K562 (cell line): Measurements from ENCODE around the gene MLLT11. TPM values are rescaled to one million over a fixed set of nuclear protein-coding genes. Genes with fewer than 3 reads are reported as not detected.

Experiments used
- AFF4 ChIP-seq: sonication (generic); formaldehyde crosslinking; IDR thresholded peaks from 2 replicates; pipeline ENCODE4 v1.8.0; 2023; ENCODE audit warnings: mild to moderate bottlenecking, missing genetic modification reagents
- BRCA1 ChIP-seq, 2 experiments: fragments of 450-650 bp in 1 of 2; sonication (generic) in 1 of 2; formaldehyde crosslinking in 1 of 2; IDR thresholded peaks; 2 replicates each; pipeline versions ENCODE4 v1.5.0 to v1.6.1; 2017 to 2020; ENCODE audit warnings: mild to moderate bottlenecking in 1 of 2, missing genetic modification reagents in 1 of 2
- HEY1 ChIP-seq: fragments of 250-450 bp; sonication (Bioruptor Pico); IDR thresholded peaks from 2 replicates; pipeline ENCODE4 v1.5.0; 2020; ENCODE audit warnings: mild to moderate bottlenecking, moderate library complexity, borderline replicate concordance
- PHF20 ChIP-seq: fragments of 450-650 bp; IDR thresholded peaks from 2 replicates; pipeline ENCODE4 v1.6.1; 2018; ENCODE audit not compliant: partially characterized antibody
- ZMIZ1 ChIP-seq, 2 experiments: fragments of 150-350 bp in 1 of 2; IDR thresholded peaks; 2 replicates each; pipeline ENCODE4 v1.6.1; 2012 to 2016; ENCODE audit warnings: low read depth in 2 of 2, low read length in 2 of 2, mild to moderate bottlenecking in 1 of 2, moderate library complexity in 1 of 2
- polyA plus RNA-seq, 8 experiments: library from polyadenylated mRNA; depleted of rRNA in 4 of 8; stranded (reverse) in 5 of 8; unstranded in 3 of 8; fragments of >200 nt; fragmentation: Nextera tagmentation in 2 of 8; fragmentation: Illumina TruSeq in 1 of 8; extraction: Ambion mirVana in 2 of 8; extraction: Trizol in 1 of 8; gene quantifications; 2 replicates each; pipeline versions ENCODE4 v1.2.1 to v1.2.3, GENCODE V29; 2011 to 2014; ENCODE audit warnings: inconsistent platforms in 1 of 8, missing spikeins in 1 of 8
- total RNA-seq, 7 experiments: library from RNA; depleted of rRNA in 6 of 7; stranded (reverse); fragments of >200 nt in 6 of 7; fragmentation: Illumina TruSeq in 2 of 7; extraction: Trizol in 2 of 7; gene quantifications; 2 replicates each; pipeline versions ENCODE4 v1.2.1 to v1.2.3, GENCODE V29; 2011 to 2021; ENCODE audit warnings: low replicate concordance in 1 of 7
- TF ChIP-seq, protein P1 (sequence below), 2 experiments: fragments of 450-650 bp; IDR thresholded peaks; 2 replicates each; pipeline ENCODE4 v1.6.1; 2016; ENCODE audit warnings: mild to moderate bottlenecking in 2 of 2, borderline replicate concordance in 1 of 2, low read depth in 1 of 2, moderate library complexity in 1 of 2
- TF ChIP-seq, protein P2 (sequence below): IDR thresholded peaks from 2 replicates; pipeline ENCODE4 v1.6.1; 2011; ENCODE audit warnings: borderline replicate concordance, low read depth, mild to moderate bottlenecking, moderate library complexity, low read length; ENCODE audit not compliant: insufficient read depth, poor library complexity, severe bottlenecking

Gene MLLT11
- total and polyA plus RNA-seq, 9 of the 15 experiments (the other 6 are each of a cell fraction or from before 2014, with no cell fraction given), result 12.1 to 91.0 (median 22.0) TPM

DNA sequence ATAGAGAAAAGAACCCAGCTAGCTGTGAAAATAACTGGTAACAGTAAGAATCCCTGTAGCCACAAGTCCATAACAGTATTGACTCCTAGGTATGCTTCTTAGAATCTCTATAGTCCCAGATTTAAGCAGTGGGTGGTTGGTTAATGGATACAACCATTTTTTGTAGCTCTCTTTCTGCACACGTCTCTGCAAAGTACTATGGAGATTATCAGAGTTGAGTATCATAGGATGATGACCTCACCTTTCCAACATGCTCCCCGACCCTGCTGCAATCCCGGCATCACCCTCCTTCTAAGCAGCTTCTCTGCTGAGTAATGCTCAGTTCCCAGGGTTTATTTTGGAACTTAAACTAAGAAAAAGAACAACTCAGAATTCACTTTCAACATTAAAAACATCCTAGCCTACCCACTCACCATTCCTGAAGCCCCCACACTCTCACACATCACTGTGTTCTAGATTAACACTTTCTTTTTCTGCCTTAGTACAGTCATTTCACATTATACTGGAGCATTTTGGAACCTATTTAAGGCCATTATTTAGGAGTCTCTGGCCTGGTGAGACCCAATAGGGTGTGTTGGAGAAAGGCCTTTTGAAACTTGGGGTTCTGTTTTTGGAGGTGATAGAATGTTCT lies 2.7 kb downstream of the MLLT11 start (continued):
- no peak for TF ChIP-seq AFF4 (CRISPR knock-in tag)
- TF ChIP-seq, protein P1, sequence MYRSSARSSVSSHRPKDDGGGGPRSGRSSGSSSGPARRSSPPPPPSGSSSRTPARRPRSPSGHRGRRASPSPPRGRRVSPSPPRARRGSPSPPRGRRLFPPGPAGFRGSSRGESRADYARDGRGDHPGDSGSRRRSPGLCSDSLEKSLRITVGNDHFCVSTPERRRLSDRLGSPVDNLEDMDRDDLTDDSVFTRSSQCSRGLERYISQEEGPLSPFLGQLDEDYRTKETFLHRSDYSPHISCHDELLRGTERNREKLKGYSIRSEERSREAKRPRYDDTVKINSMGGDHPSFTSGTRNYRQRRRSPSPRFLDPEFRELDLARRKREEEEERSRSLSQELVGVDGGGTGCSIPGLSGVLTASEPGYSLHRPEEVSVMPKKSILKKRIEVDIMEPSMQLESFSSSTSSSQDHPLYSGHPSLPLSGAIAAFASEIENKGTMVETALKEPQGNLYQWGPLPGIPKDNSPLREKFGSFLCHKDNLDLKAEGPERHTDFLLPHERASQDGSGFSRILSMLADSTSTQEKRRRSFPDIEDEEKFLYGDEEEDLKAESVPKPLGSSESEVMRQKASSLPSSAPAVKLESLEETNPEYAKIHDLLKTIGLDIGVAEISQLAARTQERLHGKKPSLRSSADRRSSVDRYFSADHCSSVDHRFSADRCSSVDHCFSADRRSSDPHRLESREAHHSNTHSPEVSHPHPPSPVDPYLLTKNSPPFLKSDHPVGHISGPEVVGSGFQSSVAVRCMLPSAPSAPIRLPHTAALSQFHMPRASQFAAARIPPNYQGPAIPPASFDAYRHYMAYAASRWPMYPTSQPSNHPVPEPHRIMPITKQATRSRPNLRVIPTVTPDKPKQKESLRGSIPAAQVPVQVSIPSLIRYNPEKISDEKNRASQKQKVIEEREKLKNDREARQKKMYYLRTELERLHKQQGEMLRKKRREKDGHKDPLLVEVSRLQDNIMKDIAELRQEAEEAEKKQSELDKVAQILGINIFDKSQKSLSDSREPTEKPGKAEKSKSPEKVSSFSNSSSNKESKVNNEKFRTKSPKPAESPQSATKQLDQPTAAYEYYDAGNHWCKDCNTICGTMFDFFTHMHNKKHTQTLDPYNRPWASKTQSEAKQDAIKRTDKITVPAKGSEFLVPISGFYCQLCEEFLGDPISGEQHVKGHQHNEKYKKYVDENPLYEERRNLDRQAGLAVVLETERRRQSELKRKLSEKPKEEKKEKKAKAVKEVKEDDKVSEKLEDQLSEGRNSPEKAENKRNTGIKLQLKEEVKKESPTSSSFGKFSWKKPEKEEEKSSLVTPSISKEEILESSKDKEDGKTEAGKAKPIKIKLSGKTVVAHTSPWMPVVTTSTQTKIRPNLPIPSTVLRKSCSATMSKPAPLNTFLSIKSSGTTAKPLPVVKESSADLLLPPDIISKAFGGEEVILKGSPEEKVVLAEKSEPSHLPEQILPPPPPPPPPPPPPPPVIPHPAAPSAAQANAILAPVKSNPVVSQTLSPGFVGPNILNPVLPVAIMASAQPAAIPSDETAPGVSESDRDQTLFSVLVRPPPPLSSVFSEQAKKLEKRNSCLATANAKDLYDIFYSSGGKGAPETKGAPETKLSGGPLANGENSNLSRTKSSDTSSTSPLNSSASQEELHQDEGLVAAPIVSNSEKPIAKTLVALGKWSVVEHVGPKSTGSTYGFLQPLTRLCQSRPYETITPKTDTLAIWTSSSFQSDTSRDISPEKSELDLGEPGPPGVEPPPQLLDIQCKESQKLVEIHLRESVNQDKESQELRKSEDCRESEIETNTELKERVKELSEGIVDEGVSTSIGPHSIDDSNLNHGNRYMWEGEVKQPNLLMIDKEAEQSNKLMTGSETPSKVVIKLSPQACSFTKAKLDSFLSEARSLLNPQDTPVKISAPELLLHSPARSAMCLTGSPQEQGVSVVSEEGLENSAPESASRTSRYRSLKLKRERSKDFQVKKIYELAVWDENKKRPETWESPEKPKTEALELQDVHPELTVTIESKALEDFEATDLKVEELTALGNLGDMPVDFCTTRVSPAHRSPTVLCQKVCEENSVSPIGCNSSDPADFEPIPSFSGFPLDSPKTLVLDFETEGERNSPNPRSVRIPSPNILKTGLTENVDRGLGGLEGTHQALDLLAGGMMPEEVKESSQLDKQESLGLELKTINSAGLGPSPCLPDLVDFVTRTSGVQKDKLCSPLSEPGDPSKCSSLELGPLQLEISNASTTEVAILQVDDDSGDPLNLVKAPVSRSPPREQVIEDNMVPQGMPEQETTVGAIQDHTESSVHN (IDR thresholded peaks at IDR 0.05; ENCODE audit: borderline replicate concordance in 1 of 2, low read depth in 1 of 2), result no peak
- TF ChIP-seq, protein P2, sequence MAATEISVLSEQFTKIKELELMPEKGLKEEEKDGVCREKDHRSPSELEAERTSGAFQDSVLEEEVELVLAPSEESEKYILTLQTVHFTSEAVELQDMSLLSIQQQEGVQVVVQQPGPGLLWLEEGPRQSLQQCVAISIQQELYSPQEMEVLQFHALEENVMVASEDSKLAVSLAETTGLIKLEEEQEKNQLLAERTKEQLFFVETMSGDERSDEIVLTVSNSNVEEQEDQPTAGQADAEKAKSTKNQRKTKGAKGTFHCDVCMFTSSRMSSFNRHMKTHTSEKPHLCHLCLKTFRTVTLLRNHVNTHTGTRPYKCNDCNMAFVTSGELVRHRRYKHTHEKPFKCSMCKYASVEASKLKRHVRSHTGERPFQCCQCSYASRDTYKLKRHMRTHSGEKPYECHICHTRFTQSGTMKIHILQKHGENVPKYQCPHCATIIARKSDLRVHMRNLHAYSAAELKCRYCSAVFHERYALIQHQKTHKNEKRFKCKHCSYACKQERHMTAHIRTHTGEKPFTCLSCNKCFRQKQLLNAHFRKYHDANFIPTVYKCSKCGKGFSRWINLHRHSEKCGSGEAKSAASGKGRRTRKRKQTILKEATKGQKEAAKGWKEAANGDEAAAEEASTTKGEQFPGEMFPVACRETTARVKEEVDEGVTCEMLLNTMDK, result no peak
- no peak for TF ChIP-seq PHF20
- TF ChIP-seq HEY1 (CRISPR knock-in tag), result no peak
- TF ChIP-seq BRCA1 (IDR thresholded peaks at IDR 0.05), result no peak
- TF ChIP-seq BRCA1 (CRISPR knock-in tag; IDR thresholded peaks at IDR 0.05), result no peak
- no peak for TF ChIP-seq ZMIZ1 (IDR thresholded peaks at IDR 0.05; ENCODE audit: low read depth in 2 of 2, low read length in 2 of 2)
